ENCODE results near the gene SIRPG.
"Not testable (repeated sequence)": the region's sequence is repeated elsewhere in the genome, so short reads cannot be mapped to it uniquely, and the experiment has no call there.

Gene SIRPG

DNA sequence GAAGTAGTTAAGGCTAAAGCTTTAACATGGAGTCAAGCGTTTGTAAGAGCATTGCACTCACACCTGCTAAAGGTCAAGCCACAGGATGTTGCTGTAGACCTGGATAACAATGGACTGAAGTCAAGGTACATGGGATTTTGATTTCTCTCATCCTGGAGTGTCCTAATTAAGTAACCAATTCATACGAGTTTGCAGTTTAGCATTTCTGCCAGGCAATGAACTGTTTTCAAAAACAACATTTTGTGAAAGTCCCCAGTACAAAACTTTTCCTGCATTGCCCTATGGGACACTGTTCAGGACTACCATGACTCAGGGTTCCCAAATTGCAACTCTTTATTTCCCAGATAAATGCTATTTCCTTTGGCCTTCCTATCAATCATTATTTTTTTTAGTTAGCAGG is 20.4 kb downstream of the SIRPG start:
- in situ Hi-C loops (cut with MboI; ENCODE audit: low sequenced_read_pairs): no loop called here

DNA sequence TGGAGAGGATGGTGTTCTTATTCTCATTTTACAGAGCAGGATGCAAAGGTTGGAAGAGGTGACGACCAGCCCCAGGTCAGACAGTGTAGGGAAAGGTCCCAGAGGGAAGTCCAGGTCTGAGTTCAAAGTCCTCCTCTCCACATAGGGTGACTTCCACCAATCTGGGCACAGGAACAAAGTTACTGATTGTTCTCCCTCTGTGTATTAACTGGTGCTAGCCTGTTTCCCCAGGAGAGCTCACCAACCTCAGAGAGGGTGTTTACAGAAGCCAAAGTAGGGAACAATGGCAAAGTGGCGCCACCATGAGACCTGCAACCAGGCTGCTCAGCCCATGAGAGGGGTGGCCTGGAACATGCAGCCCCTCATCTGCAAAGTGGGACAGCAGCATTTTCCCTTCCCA is 21.0 kb downstream of the SIRPG start:
- in situ Hi-C loops (cut with MboI; ENCODE audit: low sequenced_read_pairs): no loop called here

DNA sequence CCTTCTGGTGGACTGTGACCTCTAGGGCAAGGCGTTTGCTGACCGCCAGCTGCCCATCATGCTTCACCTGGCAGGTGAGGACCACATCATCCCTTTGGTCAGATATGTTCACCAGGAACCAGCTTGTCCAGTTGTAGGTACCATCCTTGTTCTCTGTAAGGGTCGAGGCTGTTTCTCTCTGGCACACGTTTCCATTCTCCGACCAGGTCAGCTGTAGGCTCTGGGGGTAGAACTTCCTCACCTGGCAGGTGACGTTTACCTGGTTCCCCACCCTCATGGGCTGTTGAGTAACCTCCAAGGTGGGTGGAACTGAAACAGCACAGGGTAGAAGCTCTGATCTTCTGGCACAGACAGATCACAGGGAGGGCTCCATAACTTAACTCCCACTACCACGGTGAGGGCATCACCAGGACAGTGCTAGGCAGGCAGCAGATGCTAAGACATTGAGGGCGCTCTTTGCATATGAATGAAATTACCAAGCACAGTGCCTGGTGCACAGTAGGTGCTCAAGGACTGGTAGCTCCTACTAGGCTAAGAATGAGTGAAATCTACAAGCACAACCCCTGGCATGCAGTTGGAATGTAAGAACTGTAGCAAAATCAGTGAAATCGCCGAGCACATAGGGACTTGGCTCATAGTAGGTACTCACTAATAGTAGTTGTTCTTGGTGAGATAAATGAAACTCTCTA is 22.1 kb downstream of the SIRPG start:
- in situ Hi-C loops (cut with MboI; ENCODE audit: low sequenced_read_pairs): no loop called here

DNA sequence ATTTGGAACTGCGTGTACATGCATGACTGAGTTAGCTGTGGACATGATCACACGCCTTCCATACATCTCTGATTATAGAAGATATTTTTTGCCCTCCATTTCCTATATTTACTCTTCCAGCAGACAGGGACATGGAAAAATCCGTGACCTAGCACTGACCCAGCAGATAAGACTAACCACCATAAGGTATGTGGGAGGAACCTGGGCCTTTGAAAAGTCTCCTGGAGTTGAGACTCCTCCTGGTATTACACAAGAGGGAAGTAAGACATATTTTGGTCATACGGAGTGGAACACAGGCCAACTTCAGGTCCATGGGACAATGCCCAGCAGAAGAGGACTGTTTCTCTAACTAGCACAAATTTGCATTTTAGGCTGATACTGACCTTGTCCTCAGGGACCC is 24.0 kb downstream of the SIRPG start:
- in situ Hi-C loops (cut with MboI; ENCODE audit: low sequenced_read_pairs): no loop called here

DNA sequence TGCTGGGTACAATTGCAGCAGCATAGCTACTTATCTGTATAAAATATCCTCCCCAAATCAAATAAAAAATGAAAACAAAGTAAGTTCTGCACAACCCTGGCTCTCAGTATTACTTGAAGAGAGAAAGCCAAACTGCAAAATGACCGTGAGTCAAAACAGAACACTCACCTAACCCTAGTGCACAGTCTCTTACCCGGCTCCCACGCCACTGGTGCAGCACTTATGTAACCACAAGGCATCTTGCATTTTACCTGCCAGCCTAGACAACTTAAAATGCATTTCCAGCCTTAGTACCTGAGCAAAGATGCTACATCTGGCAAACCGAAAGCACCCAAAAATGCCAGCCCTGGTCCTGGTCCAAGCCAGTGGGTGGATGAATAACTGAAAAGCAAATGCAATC is 25.4 kb downstream of the SIRPG start:
- in situ Hi-C loops (cut with MboI; ENCODE audit: low sequenced_read_pairs): no loop called here

DNA sequence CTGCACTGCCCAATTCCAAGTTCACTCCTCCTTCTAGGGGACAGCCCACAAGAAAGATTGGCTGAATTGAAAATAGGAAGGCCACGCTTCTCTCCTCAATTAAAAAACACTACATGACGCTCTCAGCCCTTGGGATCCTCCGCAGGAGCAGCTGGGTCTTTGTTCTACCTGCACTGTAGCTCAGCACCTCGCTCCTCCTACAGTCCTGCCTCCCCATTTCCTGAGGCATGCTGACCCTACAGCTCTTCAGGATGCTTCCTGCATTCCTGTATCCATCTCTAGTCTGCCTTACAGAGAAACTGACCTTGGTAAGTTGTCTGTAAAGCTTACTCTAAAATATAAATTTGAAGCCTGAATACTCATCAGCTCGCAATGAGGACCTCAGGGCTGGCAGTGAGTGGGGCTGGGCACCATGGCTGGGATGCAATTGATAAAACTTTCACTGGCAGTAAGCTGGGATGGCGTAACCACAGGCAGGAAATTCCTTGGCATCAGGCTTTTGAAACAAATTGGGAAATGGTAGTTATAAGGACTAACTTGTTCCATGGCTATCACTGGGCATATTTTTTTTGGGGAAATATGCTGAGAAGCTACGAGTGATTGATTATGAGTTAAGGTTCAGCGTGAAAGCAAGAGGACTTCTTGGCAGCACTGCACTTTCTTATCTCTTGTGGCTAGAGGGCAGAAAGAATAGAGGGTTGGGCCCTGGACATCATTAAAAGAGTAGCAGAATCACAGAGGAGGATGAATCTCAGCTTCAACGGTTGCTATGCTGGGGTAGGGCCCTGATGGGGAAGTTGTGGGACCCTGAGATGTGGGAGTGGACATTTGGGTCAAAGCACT is 26.0 kb downstream of the SIRPG start:
- in situ Hi-C loops (cut with MboI; ENCODE audit: low sequenced_read_pairs): no loop called here

DNA sequence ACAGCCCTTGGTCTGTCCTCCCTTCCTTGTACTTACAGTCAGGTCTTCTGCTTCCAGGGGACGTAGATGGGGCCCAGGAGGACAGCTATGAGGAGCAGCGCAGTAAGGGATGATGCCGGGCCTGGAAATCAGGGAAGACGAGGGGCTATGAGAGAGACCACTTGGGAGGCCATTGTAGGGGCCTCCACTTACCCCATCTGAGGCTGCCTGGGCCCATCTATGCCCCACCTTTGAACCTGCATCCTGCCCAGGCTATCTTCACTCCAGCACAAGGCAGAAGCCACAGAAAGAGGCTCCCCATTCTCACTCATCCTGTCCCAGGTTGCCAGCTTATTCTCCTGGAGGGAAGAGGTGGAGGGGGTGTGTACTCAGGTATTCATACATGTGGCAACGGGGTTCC is 27.4 kb downstream of the SIRPG start:
- in situ Hi-C loops (cut with MboI; ENCODE audit: low sequenced_read_pairs): no loop called here

DNA sequence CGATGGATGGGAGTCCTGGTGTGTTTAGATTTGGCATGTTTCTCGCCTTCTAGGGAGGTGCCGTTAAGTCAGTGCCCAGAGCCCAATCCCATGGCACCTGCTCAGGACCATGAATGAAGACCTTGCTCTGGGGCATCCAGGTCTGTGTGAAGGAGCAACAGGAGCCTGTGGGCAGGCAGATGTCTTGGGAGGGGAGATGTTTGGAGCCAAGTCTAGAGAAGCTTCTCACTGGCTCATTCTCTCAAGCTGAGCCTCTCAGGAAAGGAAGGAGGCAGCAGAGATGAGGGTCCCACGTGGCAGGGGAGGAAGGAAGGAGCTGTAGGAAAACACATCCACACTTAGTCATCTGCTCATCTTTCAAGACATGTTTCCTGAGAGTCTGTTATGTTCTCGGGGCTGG is 28.3 kb downstream of the SIRPG start:
- in situ Hi-C loops (cut with MboI; ENCODE audit: low sequenced_read_pairs): no loop called here

DNA sequence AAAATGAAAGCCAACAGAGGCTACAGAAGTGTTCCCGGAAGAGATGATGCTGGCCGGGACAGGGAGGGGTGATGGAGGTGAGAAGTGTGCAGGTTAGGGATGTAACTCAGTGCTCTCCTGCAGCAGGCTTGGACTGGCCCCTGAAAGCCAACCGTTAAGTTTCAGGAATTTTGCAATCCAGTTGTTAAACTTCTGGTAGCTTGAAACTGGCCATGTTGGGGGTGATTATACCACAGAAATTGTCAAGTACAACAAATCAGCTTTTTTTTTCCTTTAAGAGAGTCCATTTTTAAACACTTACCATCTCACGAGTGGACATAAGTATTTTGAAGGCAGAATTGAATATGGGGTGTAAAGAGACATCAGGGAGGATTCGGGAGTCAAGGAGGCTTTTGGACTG is 29.0 kb downstream of the SIRPG start:
- in situ Hi-C loops (cut with MboI; ENCODE audit: low sequenced_read_pairs): no loop called here

DNA sequence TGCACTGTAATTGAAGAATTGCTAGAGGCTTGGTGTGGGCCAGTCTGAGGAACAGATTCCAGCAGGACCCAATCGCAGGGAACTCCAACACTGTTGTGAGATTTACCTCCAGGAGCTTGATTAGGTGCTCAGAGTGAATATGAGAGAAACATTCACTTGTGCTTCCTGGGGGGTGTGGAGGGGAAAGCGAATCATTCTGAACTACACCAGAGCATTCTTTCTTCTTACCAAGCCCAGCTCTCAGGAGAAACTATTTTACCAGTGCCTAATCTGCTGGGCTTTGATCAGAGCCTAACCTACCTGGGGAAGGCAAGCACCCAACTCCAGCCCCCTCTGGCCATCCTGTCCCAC is 30.4 kb downstream of the SIRPG start:
- in situ Hi-C loops (cut with MboI; ENCODE audit: low sequenced_read_pairs): no loop called here

DNA sequence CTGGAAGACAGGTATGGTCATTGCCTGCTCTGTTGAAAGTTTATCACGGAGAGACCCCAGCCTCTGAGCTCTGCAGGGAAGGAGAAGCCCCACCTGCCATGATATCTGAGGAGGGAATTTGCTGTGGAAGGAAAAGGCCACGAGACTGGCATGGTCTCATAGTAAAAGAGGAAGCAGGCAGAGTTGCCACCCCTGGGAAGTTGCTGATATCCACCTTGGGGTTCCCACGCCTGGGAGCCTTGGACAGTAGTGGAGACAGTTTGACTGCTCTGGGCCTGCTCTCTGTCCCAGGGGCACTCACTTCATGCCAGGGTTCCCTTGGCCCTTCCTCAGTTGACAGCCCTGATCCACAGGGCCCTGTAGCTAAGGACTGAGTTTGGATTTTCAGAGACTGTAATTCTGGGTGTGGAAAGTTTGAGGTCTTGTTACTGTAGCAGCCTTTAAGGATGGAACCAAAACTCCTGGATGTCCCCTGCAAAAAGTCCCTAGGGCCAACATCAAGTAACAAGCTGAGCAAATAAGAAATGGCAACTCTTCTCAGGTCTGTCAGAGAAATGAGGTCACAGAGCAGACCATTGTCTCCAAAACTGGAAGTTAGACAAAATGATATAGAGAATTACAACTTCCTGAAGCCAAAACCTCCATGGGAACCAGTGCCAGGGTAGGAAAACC is 30.9 kb downstream of the SIRPG start:
- in situ Hi-C loops (cut with MboI; ENCODE audit: low sequenced_read_pairs): no loop called here

DNA sequence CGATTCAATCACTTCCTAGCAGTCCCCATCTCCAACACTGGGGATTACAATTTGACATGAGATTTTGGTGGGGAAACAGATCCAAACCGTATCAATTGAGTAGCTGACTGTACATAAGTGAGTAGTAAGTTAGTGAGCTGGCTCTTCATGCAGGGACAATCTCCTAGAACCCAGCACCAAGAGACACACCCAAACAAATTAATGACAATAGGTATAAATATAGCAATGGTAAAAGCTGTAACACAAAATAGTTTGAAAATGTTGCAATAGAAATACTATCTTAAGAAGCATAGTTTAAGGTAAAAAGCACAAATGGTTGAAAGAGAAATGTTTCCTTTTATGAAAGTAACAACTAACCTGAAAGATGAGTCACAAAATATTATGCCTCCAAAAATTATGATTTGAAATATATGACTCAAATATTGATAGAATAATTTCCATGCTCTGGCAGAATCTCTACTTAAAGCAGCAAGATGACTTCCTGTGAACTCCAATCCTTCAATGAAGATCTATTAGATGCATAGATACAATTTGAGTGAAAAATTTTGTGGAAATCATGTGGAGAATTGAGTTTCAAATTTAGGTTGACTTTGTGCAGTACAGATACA is 32.4 kb downstream of the SIRPG start:
- in situ Hi-C loops (cut with MboI; ENCODE audit: low sequenced_read_pairs): no loop called here

DNA sequence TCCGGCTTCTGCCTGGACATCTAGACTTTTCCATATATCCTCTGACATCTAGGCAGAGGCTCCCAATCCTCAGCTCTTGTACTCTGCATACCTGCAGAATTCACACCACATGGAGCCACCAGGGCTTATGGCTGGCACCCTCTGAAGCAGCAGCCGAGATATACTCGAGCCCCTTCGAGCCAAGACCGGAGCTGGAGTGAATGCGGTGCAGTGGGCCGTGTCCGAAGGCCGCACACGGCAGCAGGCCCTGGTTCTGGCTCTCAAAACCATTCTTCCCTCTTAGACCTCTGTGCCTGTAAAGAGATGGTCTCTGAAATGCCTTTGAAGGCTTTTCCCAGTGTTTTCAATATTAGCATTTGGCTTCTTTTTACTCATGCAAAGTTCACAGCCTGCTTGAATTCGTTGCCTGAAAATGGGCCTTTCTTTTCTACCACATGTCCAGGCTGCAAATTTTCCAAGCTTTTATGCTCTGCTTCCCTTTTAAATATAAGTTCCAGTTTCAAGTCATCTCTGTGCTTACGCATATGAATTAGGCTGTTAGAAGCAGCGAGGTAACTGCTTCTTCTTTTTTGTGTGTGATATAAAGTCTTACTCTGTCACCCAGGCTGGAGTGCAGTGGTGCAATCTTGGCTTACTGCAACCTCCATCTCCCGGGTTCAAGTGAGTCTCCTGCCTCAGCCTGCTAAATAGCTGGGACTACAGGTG is 33.9 kb downstream of the SIRPG start:
- in situ Hi-C loops (cut with MboI; ENCODE audit: low sequenced_read_pairs): no loop called here

DNA sequence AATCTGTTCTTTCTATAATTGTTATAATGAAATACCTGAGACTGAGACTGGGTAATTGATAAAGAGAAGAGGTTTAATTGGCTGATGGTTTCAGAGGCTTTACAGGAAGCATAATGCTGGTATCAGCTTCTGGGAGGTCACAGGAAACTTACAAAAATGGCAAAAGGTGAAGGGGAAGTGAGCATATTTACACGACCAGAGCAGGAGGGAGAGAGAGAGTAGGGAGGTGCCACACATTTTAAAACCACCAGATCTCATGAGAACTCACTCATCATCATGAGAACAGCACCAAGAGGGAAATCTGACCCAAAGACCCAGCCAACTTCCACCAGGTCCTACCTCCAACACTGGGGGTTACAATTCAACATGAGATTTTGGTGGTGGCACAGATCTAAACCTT is 35.1 kb downstream of the SIRPG start:
- in situ Hi-C loops (cut with MboI; ENCODE audit: low sequenced_read_pairs): no loop called here

DNA sequence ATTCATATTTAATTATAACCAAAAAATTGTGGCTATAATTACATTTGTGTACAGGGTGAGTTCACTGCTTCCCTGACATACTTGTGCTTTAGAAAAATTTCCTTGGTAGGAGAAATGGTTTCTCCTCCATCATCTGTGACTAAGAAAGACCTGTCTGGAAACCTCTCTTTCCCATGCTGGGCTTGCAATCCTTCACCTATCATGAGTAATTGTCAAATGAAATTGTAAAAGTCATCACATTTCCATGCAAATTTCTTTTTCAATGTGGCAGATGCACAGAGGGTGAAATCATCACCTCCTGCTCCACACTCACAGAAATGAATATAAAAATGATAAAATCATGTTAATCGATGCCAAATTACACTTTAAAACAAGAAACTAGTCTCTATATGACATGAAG is 36.3 kb downstream of the SIRPG start:
- in situ Hi-C loops (cut with MboI; ENCODE audit: low sequenced_read_pairs): no loop called here

DNA sequence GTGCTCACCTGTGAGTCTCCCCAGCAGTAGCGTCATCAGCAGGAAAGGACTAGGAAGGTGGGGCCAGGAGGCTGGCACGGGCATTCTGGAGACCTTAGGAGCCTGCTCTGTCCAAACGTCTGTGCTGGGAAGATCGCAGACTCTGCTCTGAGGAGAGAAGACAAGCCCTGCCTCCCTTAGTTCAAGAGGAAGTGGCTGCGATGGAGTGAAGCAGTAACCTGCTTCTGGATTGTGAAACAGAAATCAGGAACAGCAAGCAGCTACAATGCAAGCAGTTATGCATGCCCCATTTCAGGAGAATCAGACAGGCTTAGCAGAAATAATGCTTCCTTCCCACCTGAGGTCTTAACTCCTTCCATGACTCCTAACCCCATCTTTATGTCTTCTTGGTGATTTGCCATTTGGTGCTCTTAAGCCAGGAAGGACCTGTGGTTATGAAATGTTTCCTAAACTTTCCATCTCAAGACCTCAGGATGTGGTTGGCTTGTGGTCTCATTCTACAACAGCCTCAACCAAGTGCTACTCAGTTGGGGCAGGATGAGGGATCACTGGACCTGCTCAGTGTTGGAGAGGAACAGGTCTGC is 37.6 kb downstream of the SIRPG start, which contains the start of gene SIRPB1:
TSS of gene SIRPB1 (minus strand) at position 149 of the 584 bp plus-strand sequence. CDS start at position 84, 65 bp downstream.
- in situ Hi-C loops (cut with MboI; ENCODE audit: low sequenced_read_pairs): no loop called here

DNA sequence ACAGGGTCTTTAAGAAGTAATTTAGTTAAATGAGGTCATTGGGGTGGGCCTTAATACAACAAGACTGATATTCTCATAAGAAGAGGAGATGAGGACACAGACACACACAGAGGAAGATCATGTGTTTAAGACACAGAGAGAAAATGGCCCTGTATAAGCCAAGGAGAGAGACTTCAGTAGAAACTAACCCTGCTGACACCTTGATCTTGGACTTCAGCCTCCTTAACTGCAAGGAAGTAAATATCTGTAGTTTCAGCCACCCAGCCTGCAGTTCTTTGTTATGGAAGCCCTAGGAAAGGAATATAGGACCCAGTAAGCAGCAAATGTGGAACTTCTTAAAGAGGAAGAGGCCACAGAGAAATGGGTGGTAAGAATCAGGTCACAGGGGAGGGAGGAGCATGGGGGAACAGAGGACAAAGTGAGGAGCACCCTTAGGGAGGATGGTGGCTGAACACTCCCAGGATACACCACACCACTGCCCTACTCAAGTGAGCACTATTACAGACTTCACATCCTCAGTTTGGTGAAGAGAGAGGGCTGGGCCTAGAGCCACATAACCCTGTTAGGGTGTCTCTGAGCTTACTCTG is 38.5 kb downstream of the SIRPG start:
- in situ Hi-C loops (cut with MboI; ENCODE audit: low sequenced_read_pairs): no loop called here

DNA sequence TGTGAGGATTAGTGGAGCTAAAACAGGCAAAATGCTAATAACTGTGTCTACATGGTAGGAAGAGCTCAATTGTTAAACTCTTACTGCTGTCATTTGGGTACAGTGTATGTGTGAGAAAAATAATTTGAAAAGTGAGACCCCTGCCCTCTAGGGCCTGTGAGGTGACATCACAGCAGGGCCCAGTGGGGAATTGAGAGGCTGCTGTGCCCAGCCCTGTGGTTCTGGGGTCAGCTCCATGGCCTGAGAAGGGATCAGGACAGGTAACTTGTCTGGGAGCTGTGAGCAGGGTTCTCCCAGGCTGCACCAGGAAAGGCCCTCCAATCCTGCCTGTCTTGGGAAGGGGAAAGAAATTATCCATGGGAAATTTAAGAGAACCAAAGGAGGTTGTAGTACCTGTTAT is 39.1 kb downstream of the SIRPG start:
- in situ Hi-C loops (cut with MboI; ENCODE audit: low sequenced_read_pairs): no loop called here

DNA sequence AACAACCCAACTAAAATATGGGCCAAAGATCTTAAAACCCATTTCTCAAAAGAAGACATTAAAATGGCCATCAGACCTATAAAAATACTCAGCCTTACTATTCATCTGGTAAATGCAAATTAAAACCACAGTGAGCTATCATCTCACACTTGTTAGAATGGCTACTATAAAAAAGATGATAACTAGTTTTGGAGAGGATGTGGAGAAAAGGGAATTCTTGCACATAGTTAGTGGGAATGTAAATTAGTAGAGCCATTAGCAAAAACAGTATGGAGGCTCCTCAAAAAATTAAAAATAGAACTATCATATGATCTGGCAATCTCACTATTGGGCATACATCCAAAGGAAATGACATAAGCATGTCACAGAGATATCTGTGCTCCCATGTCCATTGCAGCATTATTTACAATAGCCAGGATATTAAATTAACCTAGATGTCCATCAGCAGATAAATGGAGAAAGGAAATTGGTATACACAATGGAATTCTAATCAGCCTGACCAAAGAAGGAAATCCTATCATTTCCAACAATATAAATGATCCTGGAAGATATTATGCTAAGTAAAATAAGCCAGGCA is 40.6 kb downstream of the SIRPG start:
- in situ Hi-C loops (cut with MboI; ENCODE audit: low sequenced_read_pairs): no loop called here

DNA sequence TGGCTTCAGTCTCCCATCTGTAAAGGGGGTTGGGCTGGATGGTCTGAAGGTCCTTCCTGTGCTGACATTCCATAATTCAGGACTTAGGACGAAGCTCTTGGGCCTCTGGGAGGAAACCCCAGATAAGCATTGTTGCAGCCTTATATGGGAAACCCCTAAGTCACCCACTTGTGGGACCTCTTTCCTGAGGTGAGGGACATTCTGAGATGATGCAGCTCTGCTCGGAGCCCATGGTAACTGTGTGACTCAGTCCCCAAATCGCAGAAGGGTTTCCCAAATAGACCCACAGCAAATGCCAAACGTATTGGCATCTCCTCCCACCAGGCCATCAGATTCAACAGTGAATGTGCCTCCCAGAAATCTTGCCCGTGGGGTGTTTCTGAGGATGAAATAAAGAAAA is 47.2 kb downstream of the SIRPG start:
- in situ Hi-C loops (cut with MboI; ENCODE audit: low sequenced_read_pairs): not testable (repeated sequence)

All from HL-60/S4 (cell line).